Thyroid gland (tissue), 4 donors: Measurements from ENCODE around the gene PNLDC1.
"Not testable (repeated sequence)": the region's sequence is repeated elsewhere in the genome, so short reads cannot be mapped to it uniquely, and the experiment has no call there.

ENCODE experiments used
- CTCF ChIP-seq, 6 experiments: fragments of 200-600 bp in 3 of 6; fragments of 450-650 bp in 3 of 6; sonication (generic) in 3 of 6; IDR thresholded peaks; one replicate each; pipeline ENCODE4 v1.5.1; 2016 to 2019; ENCODE audit warnings: antibody characterized with exemption in 6 of 6, mild to moderate bottlenecking in 2 of 6, inconsistent platforms in 1 of 6, moderate library complexity in 1 of 6
- POLR2A ChIP-seq, 2 donors: fragments of 450-650 bp; IDR thresholded peaks; one replicate each; pipeline ENCODE4 v1.6.1; 2017; ENCODE audit warnings: antibody characterized with exemption in 2 of 2, mild to moderate bottlenecking in 2 of 2, moderate library complexity in 1 of 2

DNA sequence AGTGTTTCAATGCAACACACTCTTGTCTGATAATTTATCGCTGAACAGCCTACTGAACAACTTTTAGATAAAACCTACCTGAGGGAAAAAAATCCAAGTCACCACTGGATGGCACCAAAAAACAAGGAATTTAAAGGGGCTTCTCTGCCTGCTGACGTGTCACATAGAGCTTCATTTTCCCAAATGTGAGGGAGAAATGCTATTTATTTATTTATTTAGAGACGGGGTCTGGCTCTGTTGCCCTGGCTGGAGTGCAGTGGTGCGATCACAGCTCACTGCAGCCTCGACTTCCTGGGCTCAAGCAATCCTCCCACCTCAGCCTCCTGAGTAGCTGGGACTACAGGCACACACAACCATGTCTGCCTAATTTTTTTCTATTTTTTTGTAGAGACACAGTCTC, 63.3 kb downstream of the PNLDC1 start:
- peak in 5 of 6 experiments; percentile 26 to 83 (median 67) for TF ChIP-seq CTCF (IDR thresholded peaks at IDR 0.05)
- TF ChIP-seq POLR2A (IDR thresholded peaks at IDR 0.05) = not testable (repeated sequence)
